ENCODE measurements around the gene MRPL44.

The MRPL44 gene

DNA sequence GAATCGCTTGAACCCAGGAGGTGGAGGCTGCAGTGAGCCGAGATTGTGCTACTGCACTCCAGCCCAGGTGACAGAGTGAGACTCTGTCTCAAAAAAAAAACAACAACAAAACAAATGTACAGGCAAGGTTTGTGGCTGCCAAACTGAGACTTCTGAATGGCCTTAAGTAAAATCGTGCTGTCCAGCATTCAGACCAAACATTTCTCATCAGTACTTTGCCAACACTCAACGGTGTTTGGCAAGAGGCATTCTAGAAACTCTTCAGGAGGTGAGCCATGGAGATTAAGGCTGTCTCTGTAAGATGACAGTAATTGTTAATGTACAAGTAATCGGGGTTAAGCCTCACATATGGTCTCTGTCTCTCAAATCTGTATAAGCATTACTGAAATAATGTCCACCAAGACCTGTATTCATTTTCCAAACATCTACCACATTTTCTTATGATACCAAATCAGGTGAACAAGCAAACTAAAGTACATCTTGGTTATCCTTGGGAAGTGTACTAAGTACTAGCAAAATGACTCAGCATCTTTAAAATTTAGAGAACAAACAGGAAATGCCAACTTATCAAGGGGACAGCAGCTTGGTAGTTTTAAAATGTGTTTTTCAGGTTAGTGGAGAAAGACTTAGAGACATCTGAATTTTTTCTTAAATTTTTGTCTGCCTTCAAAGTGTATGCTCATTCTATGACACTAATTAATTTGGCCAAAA, 52.5 kb downstream of the MRPL44 start:
- DNase-seq (ENCODE audit: low read depth) = no peak

DNA sequence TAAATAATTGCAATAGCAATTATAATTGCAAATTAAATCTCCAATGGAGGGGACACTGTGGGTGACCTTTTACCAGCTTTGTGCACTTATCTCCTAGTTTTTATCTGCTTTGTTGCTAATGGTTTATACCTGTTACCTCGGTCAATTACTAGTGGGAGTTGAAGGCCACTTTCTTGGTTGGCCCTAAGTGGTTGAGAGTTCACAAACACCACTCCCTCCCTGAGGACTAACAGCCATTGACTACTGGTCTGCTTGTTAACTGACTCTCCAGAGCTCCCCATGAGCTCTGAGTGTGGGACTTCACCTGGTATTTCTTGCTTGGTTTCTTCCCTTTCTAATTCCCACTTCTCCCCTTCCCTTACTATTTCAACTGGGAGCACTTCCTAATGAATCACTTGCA, 54.6 kb downstream of the MRPL44 start:
- DNase-seq (ENCODE audit: low read depth) = no peak

- no peak for DNase-seq (ENCODE audit: low read depth)
These were observed 57.1 kb downstream of the MRPL44 start for GRCh38 chr2:224014336-224014735.

- DNase-seq (ENCODE audit: low read depth) = no peak
These were observed 59.7 kb downstream of the MRPL44 start for GRCh38 chr2:224016963-224017362.

Data from stimulated activated CD8-positive, alpha-beta memory T cell treated with anti-CD3 and anti-CD28 coated beads, Interleukin-15, amount 100 ng/mL, for 1 hour (primary cell).